Measurements from ENCODE around the gene GNPDA1.

- TF ChIP-seq POLR2A (IDR thresholded peaks at IDR 0.05) (no peak), CTCF (IDR thresholded peaks at IDR 0.05) (no peak)
Measured at GRCh38 chr5:142034994-142035393, 22.2 kb upstream of the GNPDA1 start.
